Measurements from ENCODE around the gene ROR1.

DNA sequence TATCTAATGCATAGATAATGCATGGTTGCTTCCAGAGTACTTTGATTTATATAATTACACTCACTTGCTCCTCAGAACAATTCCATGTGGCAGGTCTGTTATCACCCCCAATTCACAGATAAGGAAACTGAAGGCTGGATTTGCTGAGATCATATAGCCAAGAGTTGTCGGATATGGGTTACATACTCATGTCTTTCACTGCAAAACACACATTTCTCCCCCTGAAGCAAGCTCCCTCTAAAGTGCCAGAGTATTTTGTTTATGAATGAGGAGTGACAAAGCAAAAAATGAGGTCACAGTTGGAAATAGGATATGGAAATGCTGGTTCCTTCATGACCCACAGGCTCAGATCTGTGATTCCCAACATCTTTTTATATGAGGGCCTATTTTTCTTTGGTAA, 134.2 kb downstream of the ROR1 start:
- TF ChIP-seq, protein P1, sequence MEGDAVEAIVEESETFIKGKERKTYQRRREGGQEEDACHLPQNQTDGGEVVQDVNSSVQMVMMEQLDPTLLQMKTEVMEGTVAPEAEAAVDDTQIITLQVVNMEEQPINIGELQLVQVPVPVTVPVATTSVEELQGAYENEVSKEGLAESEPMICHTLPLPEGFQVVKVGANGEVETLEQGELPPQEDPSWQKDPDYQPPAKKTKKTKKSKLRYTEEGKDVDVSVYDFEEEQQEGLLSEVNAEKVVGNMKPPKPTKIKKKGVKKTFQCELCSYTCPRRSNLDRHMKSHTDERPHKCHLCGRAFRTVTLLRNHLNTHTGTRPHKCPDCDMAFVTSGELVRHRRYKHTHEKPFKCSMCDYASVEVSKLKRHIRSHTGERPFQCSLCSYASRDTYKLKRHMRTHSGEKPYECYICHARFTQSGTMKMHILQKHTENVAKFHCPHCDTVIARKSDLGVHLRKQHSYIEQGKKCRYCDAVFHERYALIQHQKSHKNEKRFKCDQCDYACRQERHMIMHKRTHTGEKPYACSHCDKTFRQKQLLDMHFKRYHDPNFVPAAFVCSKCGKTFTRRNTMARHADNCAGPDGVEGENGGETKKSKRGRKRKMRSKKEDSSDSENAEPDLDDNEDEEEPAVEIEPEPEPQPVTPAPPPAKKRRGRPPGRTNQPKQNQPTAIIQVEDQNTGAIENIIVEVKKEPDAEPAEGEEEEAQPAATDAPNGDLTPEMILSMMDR (IDR thresholded peaks at IDR 0.05): no peak
- TF ChIP-seq POLR2AphosphoS5 (IDR thresholded peaks at IDR 0.05) (no peak), EP300 (IDR thresholded peaks at IDR 0.05) (no peak)
